ENCODE results near the gene LRRC9. TPM values are rescaled to one million over a fixed set of nuclear protein-coding genes. Genes with fewer than 3 reads are reported as not detected.

Gene LRRC9
- total and polyA plus RNA-seq, 2 of the 13 experiments (the other 11 are each of a cell fraction or from before 2014, with no cell fraction given), result 0.08 to 0.18 TPM

- TF ChIP-seq ZHX2 (IDR thresholded peaks at IDR 0.05; ENCODE audit: low read depth) (no peak), ZHX2 (CRISPR knock-in tag; IDR thresholded peaks at IDR 0.05; ENCODE audit: borderline replicate concordance) (no peak), ZKSCAN8 (CRISPR knock-in tag; IDR thresholded peaks at IDR 0.05; ENCODE audit: borderline replicate concordance) (no peak), ZNF280D (CRISPR knock-in tag; IDR thresholded peaks at IDR 0.05) (no peak), SIX1 (CRISPR knock-in tag; IDR thresholded peaks at IDR 0.05; ENCODE audit: borderline replicate concordance) (0 out of 2 replicates have a peak, but pooled peaks have one; percentile 2), ZNF12 (CRISPR knock-in tag; IDR thresholded peaks at IDR 0.05) (peak; percentile 79), MXI1 (IDR thresholded peaks at IDR 0.05; ENCODE audit: borderline replicate concordance, low read depth, low read length) (peak; percentile 51; the same call in 1 of the 3 replicates), NCOA1 (CRISPR knock-in tag; IDR thresholded peaks at IDR 0.05) (no peak), MXD3 (CRISPR knock-in tag; IDR thresholded peaks at IDR 0.05) (no peak), MAFK (conservative IDR thresholded peaks at IDR 0.05 in 1 of 2, IDR thresholded peaks at IDR 0.05 in 1 of 2; ENCODE audit: low read length in 2 of 2) (no peak), RBFOX2 (IDR thresholded peaks at IDR 0.05; ENCODE audit: low read depth, low read length) (peak; percentile 48; the same call in 1 of the 2 replicates), ZNF263 (CRISPR knock-in tag; IDR thresholded peaks at IDR 0.05) (no peak), GABPA (IDR thresholded peaks at IDR 0.05; ENCODE audit: low read depth, low read length) (peak; percentile 34), GABPA (CRISPR knock-in tag; IDR thresholded peaks at IDR 0.05; ENCODE audit: low read depth) (peak; percentile 70), U2AF1 (optimal IDR thresholded peaks at IDR 0.05; ENCODE audit: low read depth, low read length) (no peak), PITX1 (CRISPR knock-in tag; IDR thresholded peaks at IDR 0.05) (peak; percentile 56; the same call in 1 of the 2 replicates), ZNF720 (CRISPR knock-in tag; IDR thresholded peaks at IDR 0.05) (no peak), ARNT2 (CRISPR knock-in tag; IDR thresholded peaks at IDR 0.05; ENCODE audit: low read depth) (0 out of 2 replicates have a peak, but pooled peaks have one; percentile 11), HOXA7 (CRISPR knock-in tag; IDR thresholded peaks at IDR 0.05) (no peak), SNAPC2 (CRISPR knock-in tag; IDR thresholded peaks at IDR 0.05) (no peak), ERF (CRISPR knock-in tag; IDR thresholded peaks at IDR 0.05) (no peak; the same call in 1 of the 2 replicates), FLYWCH1 (CRISPR knock-in tag; IDR thresholded peaks at IDR 0.05) (no peak)
Measured at GRCh38 chr14:59919570-59920377, at the start of gene LRRC9 (continued).

Data from HepG2 (cell line).